Measurements from ENCODE around the gene CLPX.
"Not testable (repeated sequence)": the region's sequence is repeated elsewhere in the genome, so short reads cannot be mapped to it uniquely, and the experiment has no call there.

- not testable (repeated sequence) for TF ChIP-seq CTCF, POLR2A (IDR thresholded peaks at IDR 0.05)
Observed at GRCh38 chr15:65137089-65137488, 48.1 kb downstream of the CLPX start.
